WTC11 (cell line): ENCODE results near the gene GGTLC1.

Experiments
- ATF1 ChIP-seq: sonication (generic); formaldehyde crosslinking; IDR thresholded peaks from 2 replicates; pipeline ENCODE4 v1.8.1; 2023; ENCODE audit warnings: mild to moderate bottlenecking, moderate library complexity, missing genetic modification reagents
- ELF4 ChIP-seq: sonication (generic); formaldehyde crosslinking; IDR thresholded peaks from 2 replicates; pipeline ENCODE4 v1.8.1; 2022; ENCODE audit warnings: low read depth, mild to moderate bottlenecking, moderate library complexity, missing genetic modification reagents
- TF ChIP-seq, protein P1 (sequence below): fragments of 250-450 bp; sonication (Bioruptor Pico); IDR thresholded peaks from 2 replicates; pipeline ENCODE4 v1.8.0; 2021; ENCODE audit warnings: mild to moderate bottlenecking
- TF ChIP-seq, protein P2 (sequence below): fragments of 200-600 bp; IDR thresholded peaks from 2 replicates; pipeline ENCODE4 v1.8.0; 2022; ENCODE audit warnings: antibody characterized with exemption
- TF ChIP-seq, protein P3 (sequence below): sonication (generic); formaldehyde crosslinking; IDR thresholded peaks from 2 replicates; pipeline ENCODE4 v1.8.0; 2023; ENCODE audit warnings: mild to moderate bottlenecking, missing genetic modification reagents
- TF ChIP-seq, protein P4 (sequence below): sonication (generic); formaldehyde crosslinking; conservative IDR thresholded peaks from 2 replicates; pipeline ENCODE4 v1.8.1; 2022; ENCODE audit warnings: mild to moderate bottlenecking, missing genetic modification reagents
- TF ChIP-seq, protein P5 (sequence below): sonication (generic); formaldehyde crosslinking; IDR thresholded peaks from 2 replicates; pipeline ENCODE4 v1.8.1; 2022; ENCODE audit warnings: missing genetic modification reagents, borderline replicate concordance
- TF ChIP-seq, protein P6 (sequence below): sonication (generic); formaldehyde crosslinking; IDR thresholded peaks from 2 replicates; pipeline ENCODE4 v1.8.1; 2023; ENCODE audit warnings: mild to moderate bottlenecking, missing genetic modification reagents, borderline replicate concordance

DNA sequence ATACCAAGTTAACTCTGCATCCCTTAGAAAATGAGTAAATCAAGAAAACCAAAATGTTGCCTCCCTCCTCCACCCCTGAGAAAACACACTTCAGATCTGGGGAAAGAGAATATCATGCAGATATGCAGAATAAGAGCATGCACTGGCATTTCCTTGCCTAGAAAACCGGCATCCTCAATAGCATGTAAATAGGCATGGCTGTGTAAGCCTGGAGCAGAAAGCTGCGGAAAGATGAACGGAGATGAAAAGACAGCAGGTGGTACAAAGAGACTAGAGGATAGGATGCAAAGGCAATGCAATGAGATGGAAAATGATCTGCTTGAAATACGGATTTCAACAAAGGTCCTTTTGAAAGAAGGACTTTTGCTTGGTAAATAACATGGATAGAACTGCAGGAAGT, 10.3 kb upstream of the GGTLC1 start:
- TF ChIP-seq, protein P1, sequence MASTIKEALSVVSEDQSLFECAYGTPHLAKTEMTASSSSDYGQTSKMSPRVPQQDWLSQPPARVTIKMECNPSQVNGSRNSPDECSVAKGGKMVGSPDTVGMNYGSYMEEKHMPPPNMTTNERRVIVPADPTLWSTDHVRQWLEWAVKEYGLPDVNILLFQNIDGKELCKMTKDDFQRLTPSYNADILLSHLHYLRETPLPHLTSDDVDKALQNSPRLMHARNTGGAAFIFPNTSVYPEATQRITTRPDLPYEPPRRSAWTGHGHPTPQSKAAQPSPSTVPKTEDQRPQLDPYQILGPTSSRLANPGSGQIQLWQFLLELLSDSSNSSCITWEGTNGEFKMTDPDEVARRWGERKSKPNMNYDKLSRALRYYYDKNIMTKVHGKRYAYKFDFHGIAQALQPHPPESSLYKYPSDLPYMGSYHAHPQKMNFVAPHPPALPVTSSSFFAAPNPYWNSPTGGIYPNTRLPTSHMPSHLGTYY (CRISPR knock-in tag) = no peak
- TF ChIP-seq, protein P2, sequence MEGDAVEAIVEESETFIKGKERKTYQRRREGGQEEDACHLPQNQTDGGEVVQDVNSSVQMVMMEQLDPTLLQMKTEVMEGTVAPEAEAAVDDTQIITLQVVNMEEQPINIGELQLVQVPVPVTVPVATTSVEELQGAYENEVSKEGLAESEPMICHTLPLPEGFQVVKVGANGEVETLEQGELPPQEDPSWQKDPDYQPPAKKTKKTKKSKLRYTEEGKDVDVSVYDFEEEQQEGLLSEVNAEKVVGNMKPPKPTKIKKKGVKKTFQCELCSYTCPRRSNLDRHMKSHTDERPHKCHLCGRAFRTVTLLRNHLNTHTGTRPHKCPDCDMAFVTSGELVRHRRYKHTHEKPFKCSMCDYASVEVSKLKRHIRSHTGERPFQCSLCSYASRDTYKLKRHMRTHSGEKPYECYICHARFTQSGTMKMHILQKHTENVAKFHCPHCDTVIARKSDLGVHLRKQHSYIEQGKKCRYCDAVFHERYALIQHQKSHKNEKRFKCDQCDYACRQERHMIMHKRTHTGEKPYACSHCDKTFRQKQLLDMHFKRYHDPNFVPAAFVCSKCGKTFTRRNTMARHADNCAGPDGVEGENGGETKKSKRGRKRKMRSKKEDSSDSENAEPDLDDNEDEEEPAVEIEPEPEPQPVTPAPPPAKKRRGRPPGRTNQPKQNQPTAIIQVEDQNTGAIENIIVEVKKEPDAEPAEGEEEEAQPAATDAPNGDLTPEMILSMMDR = no peak
- TF ChIP-seq, protein P3, sequence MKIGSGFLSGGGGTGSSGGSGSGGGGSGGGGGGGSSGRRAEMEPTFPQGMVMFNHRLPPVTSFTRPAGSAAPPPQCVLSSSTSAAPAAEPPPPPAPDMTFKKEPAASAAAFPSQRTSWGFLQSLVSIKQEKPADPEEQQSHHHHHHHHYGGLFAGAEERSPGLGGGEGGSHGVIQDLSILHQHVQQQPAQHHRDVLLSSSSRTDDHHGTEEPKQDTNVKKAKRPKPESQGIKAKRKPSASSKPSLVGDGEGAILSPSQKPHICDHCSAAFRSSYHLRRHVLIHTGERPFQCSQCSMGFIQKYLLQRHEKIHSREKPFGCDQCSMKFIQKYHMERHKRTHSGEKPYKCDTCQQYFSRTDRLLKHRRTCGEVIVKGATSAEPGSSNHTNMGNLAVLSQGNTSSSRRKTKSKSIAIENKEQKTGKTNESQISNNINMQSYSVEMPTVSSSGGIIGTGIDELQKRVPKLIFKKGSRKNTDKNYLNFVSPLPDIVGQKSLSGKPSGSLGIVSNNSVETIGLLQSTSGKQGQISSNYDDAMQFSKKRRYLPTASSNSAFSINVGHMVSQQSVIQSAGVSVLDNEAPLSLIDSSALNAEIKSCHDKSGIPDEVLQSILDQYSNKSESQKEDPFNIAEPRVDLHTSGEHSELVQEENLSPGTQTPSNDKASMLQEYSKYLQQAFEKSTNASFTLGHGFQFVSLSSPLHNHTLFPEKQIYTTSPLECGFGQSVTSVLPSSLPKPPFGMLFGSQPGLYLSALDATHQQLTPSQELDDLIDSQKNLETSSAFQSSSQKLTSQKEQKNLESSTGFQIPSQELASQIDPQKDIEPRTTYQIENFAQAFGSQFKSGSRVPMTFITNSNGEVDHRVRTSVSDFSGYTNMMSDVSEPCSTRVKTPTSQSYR = no peak
- TF ChIP-seq, protein P4, sequence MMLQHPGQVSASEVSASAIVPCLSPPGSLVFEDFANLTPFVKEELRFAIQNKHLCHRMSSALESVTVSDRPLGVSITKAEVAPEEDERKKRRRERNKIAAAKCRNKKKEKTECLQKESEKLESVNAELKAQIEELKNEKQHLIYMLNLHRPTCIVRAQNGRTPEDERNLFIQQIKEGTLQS (CRISPR knock-in tag) = no peak
- TF ChIP-seq, protein P5, sequence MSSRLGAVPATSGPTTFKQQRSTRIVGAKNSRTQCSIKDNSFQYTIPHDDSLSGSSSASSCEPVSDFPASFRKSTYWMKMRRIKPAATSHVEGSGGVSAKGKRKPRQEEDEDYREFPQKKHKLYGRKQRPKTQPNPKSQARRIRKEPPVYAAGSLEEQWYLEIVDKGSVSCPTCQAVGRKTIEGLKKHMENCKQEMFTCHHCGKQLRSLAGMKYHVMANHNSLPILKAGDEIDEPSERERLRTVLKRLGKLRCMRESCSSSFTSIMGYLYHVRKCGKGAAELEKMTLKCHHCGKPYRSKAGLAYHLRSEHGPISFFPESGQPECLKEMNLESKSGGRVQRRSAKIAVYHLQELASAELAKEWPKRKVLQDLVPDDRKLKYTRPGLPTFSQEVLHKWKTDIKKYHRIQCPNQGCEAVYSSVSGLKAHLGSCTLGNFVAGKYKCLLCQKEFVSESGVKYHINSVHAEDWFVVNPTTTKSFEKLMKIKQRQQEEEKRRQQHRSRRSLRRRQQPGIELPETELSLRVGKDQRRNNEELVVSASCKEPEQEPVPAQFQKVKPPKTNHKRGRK (CRISPR knock-in tag) = no peak
- TF ChIP-seq, protein P6, sequence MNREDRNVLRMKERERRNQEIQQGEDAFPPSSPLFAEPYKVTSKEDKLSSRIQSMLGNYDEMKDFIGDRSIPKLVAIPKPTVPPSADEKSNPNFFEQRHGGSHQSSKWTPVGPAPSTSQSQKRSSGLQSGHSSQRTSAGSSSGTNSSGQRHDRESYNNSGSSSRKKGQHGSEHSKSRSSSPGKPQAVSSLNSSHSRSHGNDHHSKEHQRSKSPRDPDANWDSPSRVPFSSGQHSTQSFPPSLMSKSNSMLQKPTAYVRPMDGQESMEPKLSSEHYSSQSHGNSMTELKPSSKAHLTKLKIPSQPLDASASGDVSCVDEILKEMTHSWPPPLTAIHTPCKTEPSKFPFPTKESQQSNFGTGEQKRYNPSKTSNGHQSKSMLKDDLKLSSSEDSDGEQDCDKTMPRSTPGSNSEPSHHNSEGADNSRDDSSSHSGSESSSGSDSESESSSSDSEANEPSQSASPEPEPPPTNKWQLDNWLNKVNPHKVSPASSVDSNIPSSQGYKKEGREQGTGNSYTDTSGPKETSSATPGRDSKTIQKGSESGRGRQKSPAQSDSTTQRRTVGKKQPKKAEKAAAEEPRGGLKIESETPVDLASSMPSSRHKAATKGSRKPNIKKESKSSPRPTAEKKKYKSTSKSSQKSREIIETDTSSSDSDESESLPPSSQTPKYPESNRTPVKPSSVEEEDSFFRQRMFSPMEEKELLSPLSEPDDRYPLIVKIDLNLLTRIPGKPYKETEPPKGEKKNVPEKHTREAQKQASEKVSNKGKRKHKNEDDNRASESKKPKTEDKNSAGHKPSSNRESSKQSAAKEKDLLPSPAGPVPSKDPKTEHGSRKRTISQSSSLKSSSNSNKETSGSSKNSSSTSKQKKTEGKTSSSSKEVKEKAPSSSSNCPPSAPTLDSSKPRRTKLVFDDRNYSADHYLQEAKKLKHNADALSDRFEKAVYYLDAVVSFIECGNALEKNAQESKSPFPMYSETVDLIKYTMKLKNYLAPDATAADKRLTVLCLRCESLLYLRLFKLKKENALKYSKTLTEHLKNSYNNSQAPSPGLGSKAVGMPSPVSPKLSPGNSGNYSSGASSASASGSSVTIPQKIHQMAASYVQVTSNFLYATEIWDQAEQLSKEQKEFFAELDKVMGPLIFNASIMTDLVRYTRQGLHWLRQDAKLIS (CRISPR knock-in tag) = no peak
- TF ChIP-seq ELF4 (CRISPR knock-in tag) (no peak), ATF1 (CRISPR knock-in tag) (no peak)
